ENCODE data around the gene TULP4.

DNA sequence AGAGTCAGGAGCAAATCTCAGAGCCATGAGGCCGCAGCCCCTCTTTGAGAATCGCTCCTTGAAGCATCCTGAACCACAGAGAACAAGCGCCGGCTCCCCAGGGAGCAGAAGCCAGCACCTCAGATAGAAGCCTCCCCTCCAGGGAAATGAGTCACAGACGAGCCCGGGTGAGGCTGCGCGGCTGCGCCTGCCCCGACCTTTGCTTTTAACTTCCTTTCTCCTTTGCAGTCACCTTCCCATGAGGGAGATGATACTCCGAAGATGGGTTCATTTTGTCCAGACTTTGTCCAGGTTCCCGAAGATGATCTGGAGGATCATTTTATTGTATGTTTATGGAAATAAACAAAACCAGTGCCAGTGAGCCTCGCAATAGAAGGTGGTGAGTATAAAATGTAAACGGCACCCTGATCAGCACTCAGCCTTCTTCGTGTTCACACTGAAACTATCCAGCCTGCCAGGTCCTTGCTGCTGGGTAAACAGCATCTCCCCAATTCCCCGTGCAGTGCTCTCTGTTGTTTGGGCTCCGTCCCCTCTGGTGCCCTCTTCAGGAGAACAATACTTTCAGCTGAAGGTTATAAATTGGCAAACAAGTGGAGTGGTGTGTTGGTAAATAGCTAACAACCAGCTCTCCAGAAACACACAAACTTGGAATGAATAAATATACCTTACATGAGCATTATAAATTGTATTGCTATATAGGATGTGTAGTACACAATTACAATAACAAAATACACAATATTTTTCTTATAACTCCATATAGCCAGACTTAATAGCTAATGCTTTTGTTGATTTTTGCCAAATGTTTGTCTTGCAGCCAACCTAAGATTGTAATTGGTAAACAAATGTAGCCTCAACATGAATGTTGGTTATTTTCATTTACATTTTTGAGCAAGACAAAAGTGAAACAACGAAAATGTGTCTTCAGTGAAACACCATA is 206.2 kb downstream of the TULP4 start:
- TF ChIP-seq YY1 (IDR thresholded peaks at IDR 0.05; ENCODE audit: insufficient read depth, insufficient read length) (no peak), ZNF274 (IDR thresholded peaks at IDR 0.05; ENCODE audit: low read depth, low read length) (no peak)

All from NT2/D1 (cell line).